Camera-type eye (tissue), 1 donor: ENCODE results near the gene SAP130. TPM values are rescaled to one million over a fixed set of nuclear protein-coding genes. Genes with fewer than 3 reads are reported as not detected.

Experiments
- total RNA-seq: library from RNA; depleted of rRNA; stranded (reverse); fragments of >200 nt; gene quantifications from one replicate; pipeline ENCODE4 v1.2.3, GENCODE V29; 2014

The SAP130 gene
- 8.7 TPM for total RNA-seq

DNA sequence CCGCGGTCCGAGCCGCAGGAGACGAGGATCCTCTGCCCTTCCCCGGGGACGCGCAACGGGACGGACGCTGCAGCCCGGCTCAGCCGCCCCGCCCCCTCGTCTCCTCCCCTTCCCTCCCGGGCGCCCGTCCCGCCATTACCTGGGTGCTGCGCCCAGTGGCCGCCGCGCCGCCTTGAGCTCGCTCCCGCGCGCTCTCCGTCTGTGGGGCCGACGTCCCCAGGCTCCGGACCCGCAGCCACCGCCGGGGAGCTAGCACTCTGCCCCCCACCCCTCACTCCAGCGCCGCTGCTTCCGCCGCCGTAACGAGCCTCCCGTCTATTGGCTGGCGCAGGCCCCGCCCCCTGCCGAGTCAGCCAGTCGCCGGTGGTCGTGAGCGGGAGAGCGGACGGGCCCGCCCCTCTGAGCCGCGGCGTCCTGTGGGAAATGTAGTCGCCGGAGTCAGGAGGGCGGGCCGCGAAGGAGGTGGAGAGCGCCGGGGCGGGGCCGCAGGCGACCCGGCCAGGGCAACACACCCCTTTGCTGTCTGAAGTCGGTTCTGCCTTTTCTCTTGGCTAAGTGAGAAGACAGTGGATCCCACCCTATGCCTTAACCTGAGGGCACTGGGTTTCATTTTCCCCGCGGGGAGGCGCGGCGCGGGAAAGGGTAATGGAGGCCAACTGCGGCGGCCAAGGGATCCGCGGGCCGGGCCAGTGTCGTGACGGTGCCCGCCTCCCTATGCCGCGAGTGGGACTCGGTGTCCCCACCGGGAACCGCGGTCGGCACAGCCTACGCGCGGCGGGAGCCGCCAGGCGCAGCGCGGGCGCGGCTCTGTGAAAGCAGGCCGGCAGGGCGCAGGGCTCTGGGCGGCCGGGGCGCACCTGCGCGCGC is at the start of gene SAP130:
Gene SAP130, minus strand, starts transcription at position 259 of the 867 bp plus-strand sequence. CDS start 1,767 bp downstream, outside the sequence.

Other genes with a start within 250 kb of the SAP130 start
- 97.8 TPM for gene WDR33, start 216.9 kb downstream of the SAP130 start, total RNA-seq
- 32.2 TPM for gene POLR2D, start 169.9 kb downstream of the SAP130 start, total RNA-seq
- 19.6 TPM for gene AMMECR1L, start 142.1 kb downstream of the SAP130 start, total RNA-seq
- 79.1 TPM for gene UGGT1, start 63.1 kb upstream of the SAP130 start, total RNA-seq